ENCODE measurements around the gene HNF1A.

The HNF1A gene

DNA sequence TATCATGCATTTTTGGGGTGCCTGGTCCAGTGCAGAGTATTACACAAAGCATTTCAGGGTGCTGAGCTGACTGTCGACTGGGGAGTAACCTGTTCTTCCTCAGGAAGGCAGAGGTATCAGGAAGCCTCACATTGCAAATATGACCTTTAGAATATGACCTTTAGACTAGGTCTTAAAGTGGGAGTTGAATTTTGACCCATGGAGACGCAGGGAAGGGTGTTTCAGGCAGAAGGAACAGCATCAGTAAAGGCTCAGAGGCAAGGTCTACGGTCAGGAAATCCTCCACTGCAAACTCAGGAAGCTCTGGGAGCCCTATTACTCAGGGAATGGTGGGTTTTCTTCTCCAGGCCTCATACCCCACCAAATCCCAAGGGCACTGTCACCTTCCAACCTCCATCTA, 11.3 kb downstream of the HNF1A start:
- FAIRE-seq (no peak), DNase-seq (ENCODE audit: insufficient read length, low spot score) (no peak)
- no peak for TF ChIP-seq POLR2A (IDR thresholded peaks at IDR 0.05; ENCODE audit: low read depth, low read length)

DNA sequence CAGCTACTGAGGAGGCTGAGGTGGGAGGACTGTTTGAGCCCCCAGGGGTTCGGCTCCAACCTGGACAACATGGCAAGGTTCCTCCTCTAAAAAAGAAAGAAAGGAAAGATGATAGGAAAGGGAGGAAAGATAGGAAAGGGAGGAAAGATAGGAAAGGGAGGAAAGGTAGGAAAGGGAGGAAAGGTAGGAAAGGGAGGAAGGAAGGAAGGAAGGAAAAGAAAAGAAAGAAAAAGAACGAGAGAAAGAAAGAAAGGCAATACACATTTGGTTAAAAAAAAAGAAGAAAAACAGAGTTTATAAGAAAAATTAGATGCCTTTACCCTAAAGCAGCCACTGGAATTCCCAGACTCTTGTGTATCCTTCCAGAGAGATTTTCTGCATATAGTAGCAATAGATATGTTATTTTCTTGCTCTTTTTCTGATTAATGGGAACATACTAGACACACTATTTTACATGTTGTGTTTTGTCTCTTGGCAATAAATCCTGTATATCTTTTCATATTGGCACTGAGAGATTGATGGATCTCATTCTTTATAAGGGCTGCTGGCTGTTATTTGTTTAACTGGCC, 12.2 kb downstream of the HNF1A start:
- DNase-seq (ENCODE audit: insufficient read length, low spot score) (no peak), FAIRE-seq (no peak)
- no peak for TF ChIP-seq POLR2A (IDR thresholded peaks at IDR 0.05; ENCODE audit: low read depth, low read length)

DNA sequence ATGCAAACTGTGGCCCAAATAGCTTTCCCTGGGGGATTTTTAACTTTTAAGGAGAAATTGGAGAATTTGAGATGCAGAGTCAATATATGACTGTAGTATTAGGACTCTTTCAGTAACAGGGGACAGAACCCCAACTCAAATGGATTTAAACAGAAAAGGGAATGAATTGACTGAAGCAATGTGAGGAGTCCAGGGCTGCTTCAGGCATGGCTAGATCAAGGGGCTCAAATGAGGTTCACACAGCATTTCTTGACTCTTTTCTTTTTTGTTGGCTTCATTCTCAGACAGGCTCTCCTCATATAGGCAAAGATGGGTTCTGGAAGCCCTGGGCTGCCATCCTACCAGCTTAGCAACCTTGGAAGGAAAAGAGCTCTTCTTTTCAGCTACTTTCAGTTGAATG, 13.6 kb downstream of the HNF1A start:
- FAIRE-seq (no peak), DNase-seq (ENCODE audit: insufficient read length, low spot score) (no peak)
- no peak for TF ChIP-seq POLR2A (IDR thresholded peaks at IDR 0.05; ENCODE audit: low read depth, low read length)

DNA sequence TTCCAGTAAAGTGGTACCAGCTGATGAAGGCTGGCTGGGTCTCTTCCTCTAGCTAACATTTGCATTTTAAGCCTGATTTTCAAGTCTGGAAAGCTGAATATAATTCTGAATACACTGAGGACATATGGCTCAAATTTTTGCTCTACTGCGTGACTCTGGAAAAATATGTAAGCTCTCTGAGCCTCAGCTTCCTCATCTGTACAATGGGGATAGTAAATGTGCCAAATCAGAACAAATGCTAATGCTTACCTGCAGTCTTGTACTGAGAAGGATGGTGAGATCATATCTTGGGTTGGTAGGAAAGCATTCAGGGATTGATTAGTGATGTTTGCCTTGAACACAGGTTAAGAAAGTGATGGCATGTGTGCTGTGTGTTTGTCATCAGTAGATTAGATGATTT, 14.6 kb downstream of the HNF1A start:
- FAIRE-seq, result no peak
- no peak for DNase-seq (ENCODE audit: insufficient read length, low spot score)
- TF ChIP-seq POLR2A (IDR thresholded peaks at IDR 0.05; ENCODE audit: low read depth, low read length), result no peak

DNA sequence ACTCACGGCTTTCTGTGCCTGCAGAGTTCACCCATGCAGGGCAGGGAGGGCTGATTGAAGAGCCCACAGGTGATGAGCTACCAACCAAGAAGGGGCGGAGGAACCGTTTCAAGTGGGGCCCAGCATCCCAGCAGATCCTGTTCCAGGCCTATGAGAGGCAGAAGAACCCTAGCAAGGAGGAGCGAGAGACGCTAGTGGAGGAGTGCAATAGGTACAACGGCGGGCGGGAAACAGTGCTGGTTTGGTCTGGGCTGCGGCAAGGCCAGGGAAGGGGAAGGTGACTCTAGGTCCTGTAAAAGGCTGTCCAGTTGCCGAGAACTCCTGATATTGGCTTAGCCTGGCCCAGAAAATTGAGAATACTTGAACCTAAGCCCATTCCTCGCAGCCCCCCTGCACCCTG, 15.2 kb downstream of the HNF1A start:
- DNase-seq (ENCODE audit: insufficient read length, low spot score) (no peak), FAIRE-seq (no peak)
- TF ChIP-seq POLR2A (IDR thresholded peaks at IDR 0.05; ENCODE audit: low read depth, low read length), result no peak

DNA sequence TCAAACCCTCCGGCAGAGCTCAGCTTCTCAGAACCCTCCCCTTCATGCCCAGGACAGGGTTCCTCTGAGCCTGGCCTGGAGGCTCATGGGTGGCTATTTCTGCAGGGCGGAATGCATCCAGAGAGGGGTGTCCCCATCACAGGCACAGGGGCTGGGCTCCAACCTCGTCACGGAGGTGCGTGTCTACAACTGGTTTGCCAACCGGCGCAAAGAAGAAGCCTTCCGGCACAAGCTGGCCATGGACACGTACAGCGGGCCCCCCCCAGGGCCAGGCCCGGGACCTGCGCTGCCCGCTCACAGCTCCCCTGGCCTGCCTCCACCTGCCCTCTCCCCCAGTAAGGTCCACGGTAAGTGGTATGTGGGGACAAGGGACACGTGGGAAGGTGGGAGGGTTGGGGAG, 15.7 kb downstream of the HNF1A start:
- no peak for TF ChIP-seq POLR2A (IDR thresholded peaks at IDR 0.05; ENCODE audit: low read depth, low read length)
- FAIRE-seq (no peak), DNase-seq (ENCODE audit: insufficient read length, low spot score) (no peak)

DNA sequence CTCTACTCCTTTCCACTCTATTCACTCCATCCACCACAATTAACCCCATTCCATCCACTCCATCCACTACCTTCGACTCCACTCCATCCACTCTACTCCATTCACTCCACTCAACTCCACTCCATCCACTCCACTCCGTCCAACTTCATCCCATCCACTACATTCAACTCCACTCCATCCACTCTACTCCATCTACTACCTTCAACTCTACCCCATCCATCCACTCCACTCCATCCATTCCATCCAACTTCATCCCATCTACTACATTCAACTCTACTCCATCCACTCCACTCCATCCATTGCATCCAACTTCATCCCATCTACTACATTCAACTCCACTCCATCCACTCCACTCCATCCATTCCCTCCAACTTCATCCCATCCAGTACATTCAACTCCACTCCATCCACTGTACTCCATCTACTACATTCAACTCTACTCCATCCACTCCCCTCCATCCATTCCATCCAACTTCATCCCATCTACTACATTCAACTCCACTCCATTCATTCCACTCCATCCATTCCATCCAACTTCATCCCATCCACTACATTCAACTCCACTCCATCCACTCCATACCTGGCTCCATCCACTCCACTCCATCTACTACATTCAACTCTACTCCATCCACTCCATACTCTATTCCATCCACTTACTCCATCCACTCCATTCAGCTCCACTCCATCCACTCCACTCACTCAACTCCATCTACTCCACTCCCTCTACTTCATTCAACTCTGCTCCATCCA, 16.4 kb downstream of the HNF1A start:
- no peak for TF ChIP-seq POLR2A (IDR thresholded peaks at IDR 0.05; ENCODE audit: low read depth, low read length)
- no peak for FAIRE-seq
- DNase-seq (ENCODE audit: insufficient read length, low spot score), result no peak

DNA sequence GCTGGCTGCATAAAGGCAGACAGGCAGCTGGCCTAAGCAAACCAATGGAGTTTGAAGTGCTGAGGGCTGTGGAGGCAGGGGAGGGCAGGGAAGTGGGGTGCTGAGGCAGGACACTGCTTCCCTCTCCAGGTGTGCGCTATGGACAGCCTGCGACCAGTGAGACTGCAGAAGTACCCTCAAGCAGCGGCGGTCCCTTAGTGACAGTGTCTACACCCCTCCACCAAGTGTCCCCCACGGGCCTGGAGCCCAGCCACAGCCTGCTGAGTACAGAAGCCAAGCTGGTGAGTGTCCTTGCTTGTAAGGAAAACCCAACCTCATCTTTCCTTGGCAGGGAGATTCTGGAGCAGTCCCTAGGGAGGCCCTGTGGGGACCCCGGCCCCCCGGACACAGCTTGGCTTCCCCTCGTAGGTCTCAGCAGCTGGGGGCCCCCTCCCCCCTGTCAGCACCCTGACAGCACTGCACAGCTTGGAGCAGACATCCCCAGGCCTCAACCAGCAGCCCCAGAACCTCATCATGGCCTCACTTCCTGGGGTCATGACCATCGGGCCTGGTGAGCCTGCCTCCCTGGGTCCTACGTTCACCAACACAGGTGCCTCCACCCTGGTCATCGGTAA, 17.9 kb downstream of the HNF1A start:
- no peak for DNase-seq (ENCODE audit: insufficient read length, low spot score)
- no peak for TF ChIP-seq POLR2A (IDR thresholded peaks at IDR 0.05; ENCODE audit: low read depth, low read length)
- FAIRE-seq, result no peak

DNA sequence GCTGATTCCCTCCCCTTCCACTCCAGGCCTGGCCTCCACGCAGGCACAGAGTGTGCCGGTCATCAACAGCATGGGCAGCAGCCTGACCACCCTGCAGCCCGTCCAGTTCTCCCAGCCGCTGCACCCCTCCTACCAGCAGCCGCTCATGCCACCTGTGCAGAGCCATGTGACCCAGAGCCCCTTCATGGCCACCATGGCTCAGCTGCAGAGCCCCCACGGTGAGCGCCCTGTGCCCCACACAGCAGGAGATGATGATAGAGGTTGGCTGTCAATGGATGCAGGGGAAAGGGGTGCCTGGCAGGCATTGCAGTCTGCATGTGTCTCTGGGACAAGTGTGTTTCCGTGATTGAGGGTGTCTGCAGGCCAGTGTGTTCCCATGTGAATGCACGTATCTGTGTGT, 19.1 kb downstream of the HNF1A start:
- TF ChIP-seq POLR2A (IDR thresholded peaks at IDR 0.05; ENCODE audit: low read depth, low read length), result no peak
- no peak for DNase-seq (ENCODE audit: insufficient read length, low spot score)
- FAIRE-seq, result no peak

DNA sequence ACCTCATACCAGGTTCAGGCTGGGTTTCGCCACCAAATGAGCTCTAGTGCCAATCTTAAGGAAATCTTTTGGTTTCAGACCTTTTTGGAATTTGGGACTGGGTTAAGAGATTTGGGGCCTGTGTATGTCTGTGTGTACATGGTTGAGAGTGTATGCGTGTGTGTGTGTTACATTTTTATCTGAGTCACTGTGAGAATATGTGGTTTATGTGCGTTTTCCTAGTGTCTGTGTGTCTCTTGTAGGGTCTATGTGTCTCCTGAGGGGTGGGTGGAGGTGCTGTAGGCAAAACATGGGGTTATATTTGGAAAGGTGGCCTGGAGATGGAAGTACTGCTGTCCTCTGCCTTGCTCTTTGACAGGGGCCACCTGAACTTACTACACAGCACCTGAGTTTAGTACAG, 20.1 kb downstream of the HNF1A start:
- DNase-seq (ENCODE audit: insufficient read length, low spot score) (no peak), FAIRE-seq (no peak)
- TF ChIP-seq POLR2A (IDR thresholded peaks at IDR 0.05; ENCODE audit: low read depth, low read length), result no peak

DNA sequence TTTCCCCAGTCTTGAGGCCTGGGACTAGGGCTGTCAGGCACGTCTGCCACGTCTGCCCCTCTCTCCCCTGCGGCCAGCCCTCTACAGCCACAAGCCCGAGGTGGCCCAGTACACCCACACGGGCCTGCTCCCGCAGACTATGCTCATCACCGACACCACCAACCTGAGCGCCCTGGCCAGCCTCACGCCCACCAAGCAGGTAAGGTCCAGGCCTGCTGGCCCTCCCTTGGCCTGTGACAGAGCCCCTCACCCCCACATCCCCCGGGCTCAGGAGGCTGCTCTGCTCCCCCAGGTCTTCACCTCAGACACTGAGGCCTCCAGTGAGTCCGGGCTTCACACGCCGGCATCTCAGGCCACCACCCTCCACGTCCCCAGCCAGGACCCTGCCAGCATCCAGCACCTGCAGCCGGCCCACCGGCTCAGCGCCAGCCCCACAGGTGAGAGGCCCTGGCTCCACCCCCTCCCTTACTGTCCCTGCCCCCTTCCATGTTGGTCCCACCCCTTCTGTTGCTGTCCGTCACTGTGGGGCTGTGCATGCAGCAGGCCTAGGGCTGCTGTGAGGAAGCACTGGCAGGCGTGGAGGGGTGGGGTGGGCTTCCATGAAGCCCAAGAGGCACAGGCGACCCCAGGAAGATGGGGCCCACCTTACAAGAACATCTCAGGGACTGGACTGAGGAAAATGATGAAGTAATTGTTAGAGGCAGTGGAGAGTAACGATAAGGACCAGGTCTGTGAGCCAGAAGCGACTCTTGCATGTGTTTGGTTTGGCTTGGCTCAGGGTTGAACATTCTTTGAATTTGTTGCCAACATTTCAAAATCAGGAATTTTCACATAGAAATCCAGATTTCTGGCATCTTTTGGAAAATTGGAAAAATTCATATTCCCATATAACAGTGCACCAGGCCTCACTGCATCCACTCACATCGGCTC, 21.1 kb downstream of the HNF1A start:
- no peak for FAIRE-seq
- no peak for DNase-seq (ENCODE audit: insufficient read length, low spot score)
- no peak for TF ChIP-seq POLR2A (IDR thresholded peaks at IDR 0.05; ENCODE audit: low read depth, low read length)

DNA sequence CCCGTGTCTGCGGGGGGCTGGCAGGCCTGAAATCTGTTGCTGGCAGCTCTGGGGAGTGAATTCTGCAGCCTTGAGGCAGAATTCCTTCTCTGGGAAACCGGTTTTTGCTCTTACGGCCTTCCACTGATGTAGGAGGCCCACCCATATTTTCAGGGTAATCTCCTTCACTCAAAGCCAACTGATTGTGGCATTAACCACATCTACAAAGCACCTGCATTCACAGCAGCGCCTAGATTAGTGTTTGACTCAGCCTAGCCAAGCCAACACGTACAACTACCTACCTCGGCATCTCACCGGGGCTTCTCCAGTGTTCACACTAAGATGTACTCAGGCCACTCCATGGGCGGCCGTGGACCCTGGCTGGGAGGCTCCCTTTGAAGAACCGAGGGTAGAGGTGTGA, 22.2 kb downstream of the HNF1A start:
- no peak for TF ChIP-seq POLR2A (IDR thresholded peaks at IDR 0.05; ENCODE audit: low read depth, low read length)
- DNase-seq (ENCODE audit: insufficient read length, low spot score) (no peak), FAIRE-seq (no peak)

DNA sequence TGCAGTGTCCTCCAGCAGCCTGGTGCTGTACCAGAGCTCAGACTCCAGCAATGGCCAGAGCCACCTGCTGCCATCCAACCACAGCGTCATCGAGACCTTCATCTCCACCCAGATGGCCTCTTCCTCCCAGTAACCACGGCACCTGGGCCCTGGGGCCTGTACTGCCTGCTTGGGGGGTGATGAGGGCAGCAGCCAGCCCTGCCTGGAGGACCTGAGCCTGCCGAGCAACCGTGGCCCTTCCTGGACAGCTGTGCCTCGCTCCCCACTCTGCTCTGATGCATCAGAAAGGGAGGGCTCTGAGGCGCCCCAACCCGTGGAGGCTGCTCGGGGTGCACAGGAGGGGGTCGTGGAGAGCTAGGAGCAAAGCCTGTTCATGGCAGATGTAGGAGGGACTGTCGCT, 22.7 kb downstream of the HNF1A start:
- DNase-seq (ENCODE audit: insufficient read length, low spot score) (no peak), FAIRE-seq (no peak)
- no peak for TF ChIP-seq POLR2A (IDR thresholded peaks at IDR 0.05; ENCODE audit: low read depth, low read length)

DNA sequence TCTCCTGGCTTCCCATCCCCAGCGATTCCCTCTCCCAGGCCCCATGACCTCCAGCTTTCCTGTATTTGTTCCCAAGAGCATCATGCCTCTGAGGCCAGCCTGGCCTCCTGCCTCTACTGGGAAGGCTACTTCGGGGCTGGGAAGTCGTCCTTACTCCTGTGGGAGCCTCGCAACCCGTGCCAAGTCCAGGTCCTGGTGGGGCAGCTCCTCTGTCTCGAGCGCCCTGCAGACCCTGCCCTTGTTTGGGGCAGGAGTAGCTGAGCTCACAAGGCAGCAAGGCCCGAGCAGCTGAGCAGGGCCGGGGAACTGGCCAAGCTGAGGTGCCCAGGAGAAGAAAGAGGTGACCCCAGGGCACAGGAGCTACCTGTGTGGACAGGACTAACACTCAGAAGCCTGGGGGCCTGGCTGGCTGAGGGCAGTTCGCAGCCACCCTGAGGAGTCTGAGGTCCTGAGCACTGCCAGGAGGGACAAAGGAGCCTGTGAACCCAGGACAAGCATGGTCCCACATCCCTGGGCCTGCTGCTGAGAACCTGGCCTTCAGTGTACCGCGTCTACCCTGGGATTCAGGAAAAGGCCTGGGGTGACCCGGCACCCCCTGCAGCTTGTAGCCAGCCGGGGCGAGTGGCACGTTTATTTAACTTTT, 23.6 kb downstream of the HNF1A start:
- DNase-seq (ENCODE audit: insufficient read length, low spot score) (no peak), FAIRE-seq (no peak)
- no peak for TF ChIP-seq POLR2A (IDR thresholded peaks at IDR 0.05; ENCODE audit: low read depth, low read length)
